ENCODE results near the gene LRRC8D. TPM values are rescaled to one million over a fixed set of nuclear protein-coding genes. Genes with fewer than 3 reads are reported as not detected.

LRRC8D gene
- polyA plus RNA-seq, 3 donors: 28.0 to 43.8 (median 42.9) TPM

GRCh38 chr1:89815611-89816010 lies 5.2 kb upstream of the LRRC8D start:
- Histone ChIP-seq H3K4me2 (replicated peaks; ENCODE audit: extremely low read depth, low read length, poor library complexity, severe bottlenecking) (peak overlapping the region; percentile 64), H3K36me3 (replicated peaks in 1 of 2; ENCODE audit: control insufficient read depth in 1 of 2, insufficient read depth in 2 of 2, low read length in 2 of 2) (no peaks in the 10 kb centered on the region), H4K20me1 (ENCODE audit: insufficient read depth, low read length) (no peaks in the 10 kb centered on the region), H3K4me3 (replicated peaks in 1 of 3; ENCODE audit: low read depth in 2 of 3, low read length in 3 of 3) (peak overlapping the region in 1 of 3 experiments; percentile 52), H3K27me3 (ENCODE audit: control insufficient read depth in 2 of 2, insufficient read depth in 2 of 2, low read length in 2 of 2) (no peaks in the 10 kb centered on the region), H3K9ac (ENCODE audit: insufficient read depth, low read length, poor library complexity, severe bottlenecking) (no peak overlapping the region), H3K4me1 (ENCODE audit: control insufficient read depth in 1 of 2, insufficient read depth in 2 of 2, low read length in 2 of 2) (peaks cover 91 to 97% of the 10 kb centered on the region in 2 donors), H3K27ac (ENCODE audit: low read depth in 1 of 2, low read length in 2 of 2) (peak overlapping the region; percentile 62 to 75), H2AFZ (ENCODE audit: insufficient read depth, low read depth, low read length, poor library complexity, severe bottlenecking) (no peak overlapping the region), H3K9me3 (replicated peaks in 1 of 2; ENCODE audit: control insufficient read depth in 1 of 2, insufficient read depth in 1 of 2, low read length in 2 of 2) (no peaks in the 10 kb centered on the region), H3K79me2 (ENCODE audit: insufficient read depth, low read length) (peaks cover 37% of the 10 kb centered on the region)
- intact Hi-C loops (cut with micrococcal nuclease): loop anchor here in 1 of 2 donors (2.0 kb wide), 1 partner anchor 13 kb away; no protein-coding TSS in a partner anchor
- 0% methylated on average over 5 of the region's 5 CpGs for WGBS (ENCODE audit: insufficient coverage)
- Mint-ChIP-seq H3K4me3 (peak overlapping the region; percentile 3 to 69), H3K27ac (peak overlapping the region; percentile 83 to 97 (median 94)), H3K9me3 (peaks cover 0 to 7% (median 0%) of the 10 kb centered on the region in 7 donors), H3K27me3 (ENCODE audit: low read depth in 3 of 3) (no peaks in the 10 kb centered on the region), H3K4me1 (peaks cover 90% of the 10 kb centered on the region), H3K36me3 (no peaks in the 10 kb centered on the region)
- TF ChIP-seq, protein P1, sequence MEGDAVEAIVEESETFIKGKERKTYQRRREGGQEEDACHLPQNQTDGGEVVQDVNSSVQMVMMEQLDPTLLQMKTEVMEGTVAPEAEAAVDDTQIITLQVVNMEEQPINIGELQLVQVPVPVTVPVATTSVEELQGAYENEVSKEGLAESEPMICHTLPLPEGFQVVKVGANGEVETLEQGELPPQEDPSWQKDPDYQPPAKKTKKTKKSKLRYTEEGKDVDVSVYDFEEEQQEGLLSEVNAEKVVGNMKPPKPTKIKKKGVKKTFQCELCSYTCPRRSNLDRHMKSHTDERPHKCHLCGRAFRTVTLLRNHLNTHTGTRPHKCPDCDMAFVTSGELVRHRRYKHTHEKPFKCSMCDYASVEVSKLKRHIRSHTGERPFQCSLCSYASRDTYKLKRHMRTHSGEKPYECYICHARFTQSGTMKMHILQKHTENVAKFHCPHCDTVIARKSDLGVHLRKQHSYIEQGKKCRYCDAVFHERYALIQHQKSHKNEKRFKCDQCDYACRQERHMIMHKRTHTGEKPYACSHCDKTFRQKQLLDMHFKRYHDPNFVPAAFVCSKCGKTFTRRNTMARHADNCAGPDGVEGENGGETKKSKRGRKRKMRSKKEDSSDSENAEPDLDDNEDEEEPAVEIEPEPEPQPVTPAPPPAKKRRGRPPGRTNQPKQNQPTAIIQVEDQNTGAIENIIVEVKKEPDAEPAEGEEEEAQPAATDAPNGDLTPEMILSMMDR (IDR thresholded peaks at IDR 0.05): no peak
- DNase-seq: peak; percentile 85 to 95 (median 94)

DNA sequence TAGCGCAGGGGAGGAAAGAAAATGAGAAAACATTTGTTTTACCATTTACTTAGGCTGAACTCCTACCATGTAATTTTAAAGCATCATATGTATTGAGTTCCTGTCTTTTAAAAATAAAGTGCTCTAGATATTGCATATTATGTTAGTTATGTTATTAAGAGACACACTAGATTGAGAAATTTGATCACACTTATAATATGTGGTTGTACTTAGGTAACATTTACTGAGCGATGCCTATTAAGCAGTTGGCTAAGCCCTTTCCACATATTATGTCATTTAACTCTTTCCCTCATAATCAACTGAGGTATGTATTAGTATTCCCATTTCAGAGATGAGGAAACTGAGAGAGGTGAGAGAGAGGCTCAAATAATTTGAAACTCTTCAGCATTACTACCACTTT lies 4.5 kb upstream of the LRRC8D start:
- H3K27me3 ChIP-seq (ENCODE audit: control insufficient read depth in 2 of 2, insufficient read depth in 2 of 2, low read length in 2 of 2): no peaks in the 10 kb centered on the region
- Mint-ChIP-seq H3K27ac (peak overlapping the region; percentile 83 to 97 (median 94)), H3K9me3 (peaks cover 0 to 7% (median 0%) of the 10 kb centered on the region in 7 donors)

More for the DNA sequence above, 4.5 kb upstream of the LRRC8D start:
- TF ChIP-seq, protein P1 (IDR thresholded peaks at IDR 0.05): no peak
- Histone ChIP-seq H3K4me2 (replicated peaks; ENCODE audit: extremely low read depth, low read length, poor library complexity, severe bottlenecking) (peak overlapping the region; percentile 64), H3K79me2 (ENCODE audit: insufficient read depth, low read length) (peaks cover 44% of the 10 kb centered on the region), H3K4me3 (replicated peaks in 1 of 3; ENCODE audit: low read depth in 2 of 3, low read length in 3 of 3) (peak overlapping the region in 1 of 3 experiments; percentile 52), H4K20me1 (ENCODE audit: insufficient read depth, low read length) (no peaks in the 10 kb centered on the region), H3K9ac (ENCODE audit: insufficient read depth, low read length, poor library complexity, severe bottlenecking) (no peak overlapping the region), H2AFZ (ENCODE audit: insufficient read depth, low read depth, low read length, poor library complexity, severe bottlenecking) (no peak overlapping the region), H3K9me3 (replicated peaks in 1 of 2; ENCODE audit: control insufficient read depth in 1 of 2, insufficient read depth in 1 of 2, low read length in 2 of 2) (no peaks in the 10 kb centered on the region), H3K27ac (ENCODE audit: low read depth in 1 of 2, low read length in 2 of 2) (peak overlapping the region; percentile 59 to 75), H3K36me3 (replicated peaks in 1 of 2; ENCODE audit: control insufficient read depth in 1 of 2, insufficient read depth in 2 of 2, low read length in 2 of 2) (no peaks in the 10 kb centered on the region), H3K4me1 (ENCODE audit: control insufficient read depth in 1 of 2, insufficient read depth in 2 of 2, low read length in 2 of 2) (peaks cover 84 to 91% of the 10 kb centered on the region in 2 donors)
- no CpG with 5 or more reads among the region's 2 CpGs for WGBS (ENCODE audit: insufficient coverage)
- no peaks in the 10 kb centered on the region for H3K36me3 Mint-ChIP-seq
- peaks cover 84% of the 10 kb centered on the region for H3K4me1 Mint-ChIP-seq
- no peak for DNase-seq
- intact Hi-C loops (cut with micrococcal nuclease): no loop called here
- peak overlapping the region in 1 of 2 donors; percentile 37 for H3K4me3 Mint-ChIP-seq
- H3K27me3 Mint-ChIP-seq (ENCODE audit: low read depth in 3 of 3): no peaks in the 10 kb centered on the region
